ENCODE data around the gene IGF1R.

The IGF1R gene

DNA sequence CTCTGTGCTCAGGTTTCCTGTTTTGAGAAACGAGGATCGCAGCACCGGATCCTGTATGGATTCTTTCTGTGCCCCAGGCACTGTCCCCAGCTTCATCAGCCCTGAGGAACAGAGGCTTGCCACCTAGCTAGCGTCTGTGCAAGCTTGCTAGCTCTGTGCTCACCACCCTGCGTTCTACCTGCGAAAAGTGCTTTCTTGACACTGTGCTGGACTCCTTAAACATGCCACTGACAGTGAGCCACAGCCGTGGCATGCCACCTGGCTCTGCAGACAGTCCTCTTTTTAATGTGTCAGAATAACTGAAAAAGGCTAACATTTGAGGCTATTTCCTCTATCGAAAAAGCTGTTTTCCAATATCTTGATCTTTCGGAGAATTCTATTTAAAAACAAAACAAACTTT, 357.8 kb downstream of the IGF1R start:
- no peak overlapping the region for H3K27ac ChIP-seq
- TF ChIP-seq ZFX (IDR thresholded peaks at IDR 0.05) = no peak
- TF ChIP-seq, protein P1, sequence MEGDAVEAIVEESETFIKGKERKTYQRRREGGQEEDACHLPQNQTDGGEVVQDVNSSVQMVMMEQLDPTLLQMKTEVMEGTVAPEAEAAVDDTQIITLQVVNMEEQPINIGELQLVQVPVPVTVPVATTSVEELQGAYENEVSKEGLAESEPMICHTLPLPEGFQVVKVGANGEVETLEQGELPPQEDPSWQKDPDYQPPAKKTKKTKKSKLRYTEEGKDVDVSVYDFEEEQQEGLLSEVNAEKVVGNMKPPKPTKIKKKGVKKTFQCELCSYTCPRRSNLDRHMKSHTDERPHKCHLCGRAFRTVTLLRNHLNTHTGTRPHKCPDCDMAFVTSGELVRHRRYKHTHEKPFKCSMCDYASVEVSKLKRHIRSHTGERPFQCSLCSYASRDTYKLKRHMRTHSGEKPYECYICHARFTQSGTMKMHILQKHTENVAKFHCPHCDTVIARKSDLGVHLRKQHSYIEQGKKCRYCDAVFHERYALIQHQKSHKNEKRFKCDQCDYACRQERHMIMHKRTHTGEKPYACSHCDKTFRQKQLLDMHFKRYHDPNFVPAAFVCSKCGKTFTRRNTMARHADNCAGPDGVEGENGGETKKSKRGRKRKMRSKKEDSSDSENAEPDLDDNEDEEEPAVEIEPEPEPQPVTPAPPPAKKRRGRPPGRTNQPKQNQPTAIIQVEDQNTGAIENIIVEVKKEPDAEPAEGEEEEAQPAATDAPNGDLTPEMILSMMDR (conservative IDR thresholded peaks at IDR 0.05) = no peak

DNA sequence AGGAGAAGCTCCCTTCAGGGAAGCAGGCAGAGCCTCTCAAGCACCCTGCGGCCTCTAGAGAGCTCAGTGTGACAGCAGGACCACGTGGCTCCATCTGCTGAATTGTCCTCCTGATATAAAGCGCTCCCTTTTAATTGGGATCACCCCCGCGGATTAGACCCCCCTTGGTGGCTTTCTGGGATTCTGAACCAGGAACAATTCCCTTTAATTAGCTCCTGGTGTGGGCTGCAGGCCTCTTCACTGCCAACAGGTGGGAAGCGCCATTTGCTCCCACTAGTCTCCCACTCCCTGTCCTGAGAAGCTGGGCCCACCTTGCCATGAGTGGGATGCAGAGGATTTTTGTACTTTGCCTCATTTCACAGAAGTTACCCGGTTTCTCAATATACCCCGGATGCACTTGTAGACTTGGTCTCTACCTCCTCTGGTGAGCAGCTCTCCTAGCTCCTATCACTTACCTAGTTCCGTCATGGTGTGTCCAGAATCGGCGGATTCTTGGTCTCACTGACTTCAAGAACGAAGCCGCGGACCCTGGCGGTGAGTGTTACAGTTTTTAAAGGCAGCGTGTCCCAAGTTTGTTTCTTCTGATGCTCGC, 358.7 kb downstream of the IGF1R start:
- TF ChIP-seq ZFX (IDR thresholded peaks at IDR 0.05) = no peak
- TF ChIP-seq, protein P1 (conservative IDR thresholded peaks at IDR 0.05) = no peak
- no peak overlapping the region for H3K27ac ChIP-seq

DNA sequence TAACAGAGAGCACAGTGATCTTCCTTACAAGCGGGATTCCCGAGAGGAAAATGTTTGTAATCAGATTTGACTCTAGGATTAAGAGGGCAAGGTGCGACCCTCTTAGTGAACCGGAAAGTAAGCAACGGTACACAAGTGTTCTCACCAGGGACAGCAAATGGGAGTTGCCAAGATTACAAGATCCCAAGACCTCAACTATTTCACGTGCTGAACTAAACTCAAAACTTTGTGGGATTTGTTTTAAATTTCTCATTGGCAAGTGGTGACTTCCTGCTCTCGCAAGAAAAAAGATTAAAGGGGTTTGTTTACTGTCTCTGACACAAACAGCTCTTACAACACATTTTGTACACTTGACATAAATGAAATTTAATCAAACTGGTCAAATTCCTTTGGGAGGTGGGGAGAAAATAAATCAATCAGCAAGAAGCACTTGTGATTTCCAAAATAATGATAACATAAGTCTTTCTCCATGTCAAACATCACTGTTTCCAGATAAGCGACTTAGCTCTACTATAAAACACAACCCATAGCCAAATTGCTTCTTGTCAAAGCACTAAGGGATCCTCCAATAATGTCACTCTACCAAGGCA, 361.5 kb downstream of the IGF1R start:
- H3K27ac ChIP-seq = no peak overlapping the region
- TF ChIP-seq, protein P1 (conservative IDR thresholded peaks at IDR 0.05) = no peak
- no peak for TF ChIP-seq ZFX (IDR thresholded peaks at IDR 0.05)

DNA sequence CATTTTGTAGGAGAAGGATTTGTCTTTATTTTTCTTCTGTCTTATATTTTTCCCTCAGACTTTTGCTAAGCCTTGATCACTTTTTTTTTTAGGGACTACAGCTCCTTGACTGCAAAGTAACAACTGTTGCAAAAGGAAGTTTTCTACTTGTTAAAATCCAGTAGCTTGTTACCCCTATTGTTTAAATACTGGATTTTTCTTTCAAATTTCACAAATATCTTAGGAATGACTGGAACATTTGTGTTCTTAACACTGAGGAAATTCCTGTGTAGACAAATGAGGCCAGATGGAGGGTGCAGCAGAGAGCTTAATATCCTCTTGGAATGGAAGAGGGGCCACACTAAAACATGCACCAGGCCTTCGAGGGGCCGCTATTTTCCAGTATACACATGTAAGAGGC, 362.4 kb downstream of the IGF1R start:
- no peak overlapping the region for H3K27ac ChIP-seq
- TF ChIP-seq ZFX (IDR thresholded peaks at IDR 0.05) = no peak
- TF ChIP-seq, protein P1 (conservative IDR thresholded peaks at IDR 0.05) = no peak
